Body of pancreas (tissue), 4 donors: Measurements from ENCODE around the gene CAPN2. TPM values are rescaled to one million over a fixed set of nuclear protein-coding genes. Genes with fewer than 3 reads are reported as not detected.

Experiments
- ATAC-seq: fragments of 150-250 bp; one replicate; pipeline ENCODE4 v1.9.1; 2016
- DNase-seq, 4 donors: peaks; one replicate each; pipeline ENCODE4 v3.0.0-alpha.2; 2019
- H3K27ac ChIP-seq, 4 donors: fragments of 200-600 bp; sonication (generic); 1 replicate in 3 of 4; 2 replicates in 1 of 4; pipeline versions ENCODE4 v1.5.1 to v1.6.1; 2016 to 2019; ENCODE audit warnings: mild to moderate bottlenecking in 1 of 4, mixed read lengths in 1 of 4, moderate library complexity in 1 of 4
- H3K27me3 ChIP-seq, 2 donors: fragments of 200-600 bp; sonication (generic); one replicate each; pipeline ENCODE4 v1.6.0; 2016; ENCODE audit warnings: mild to moderate bottlenecking in 1 of 2
- H3K36me3 ChIP-seq, 2 donors: fragments of 200-600 bp; sonication (generic); replicated peaks in 1 of 2; 2 replicates each; pipeline ENCODE4 v1.5.1; 2016; ENCODE audit warnings: low read depth in 2 of 2; ENCODE audit not compliant: insufficient read depth in 1 of 2
- H3K4me1 ChIP-seq: fragments of 200-600 bp; sonication (generic); one replicate; pipeline ENCODE4 v1.6.0; 2016
- H3K4me3 ChIP-seq, 2 donors: fragments of 200-600 bp; sonication (generic); 1 replicate in 1 of 2; 2 replicates in 1 of 2; pipeline ENCODE4 v1.5.1; 2016 to 2019
- H3K9me3 ChIP-seq, 3 donors: fragments of 200-600 bp; sonication (generic); 1 replicate in 2 of 3; 2 replicates in 1 of 3; pipeline ENCODE4 v1.5.1; 2016
- CTCF ChIP-seq, 7 experiments: fragments of 450-650 bp in 4 of 7; fragments of 200-600 bp in 3 of 7; sonication (generic) in 3 of 7; IDR thresholded peaks; one replicate each; pipeline ENCODE4 v1.5.1; 2016 to 2019; ENCODE audit warnings: antibody characterized with exemption in 7 of 7
- POLR2A ChIP-seq, 3 donors: fragments of 450-650 bp; IDR thresholded peaks; one replicate each; pipeline ENCODE4 v1.6.1; 2016; ENCODE audit warnings: antibody characterized with exemption in 3 of 3, mild to moderate bottlenecking in 2 of 3
- WGBS, 2 donors: methylation state at CpG; one replicate each; pipeline ENCODE4 v1.1.5; 2017; 5-methylcytosine and 5-hydroxymethylcytosine counted together
- intact Hi-C: fragments of 100-400 bp; cut with DNase I; formaldehyde crosslinking; loops from one replicate; pipeline ENCODE4 v1.15.1; 2023
- total RNA-seq, 2 donors: library from RNA; depleted of rRNA; stranded (reverse); fragments of >200 nt; gene quantifications; one replicate each; pipeline ENCODE4 v1.1.0, GENCODE V29; 2016

The CAPN2 gene
- total RNA-seq, 2 donors from 2014 or later, result 85.7 to 90.0 TPM

DNA sequence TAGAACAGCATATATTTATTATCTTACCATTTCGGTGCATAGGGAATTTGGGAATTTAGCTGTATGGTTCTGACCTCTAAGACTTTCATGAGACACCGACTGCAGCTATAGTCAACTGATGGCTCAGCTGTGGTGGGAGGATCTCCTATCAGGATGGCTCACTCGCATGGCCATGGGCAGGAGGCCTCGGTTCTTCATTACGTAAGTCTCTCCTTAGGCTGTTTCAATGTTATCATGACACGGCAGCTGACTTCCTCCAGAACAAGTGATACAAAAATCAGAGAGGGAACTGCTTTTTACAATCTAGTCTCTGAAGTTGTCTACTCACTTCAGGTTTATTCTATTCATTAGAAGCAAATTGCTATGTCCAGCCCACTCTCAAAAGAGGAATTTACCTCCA lies 33.5 kb upstream of the CAPN2 start:
- WGBS, 2 donors, result 79 to 82% methylated on average over 6 of the region's 6 CpGs
- TF ChIP-seq POLR2A (IDR thresholded peaks at IDR 0.05) (no peak), CTCF (IDR thresholded peaks at IDR 0.05) (no peak)
- Histone ChIP-seq H3K27me3 (no peaks in the 10 kb centered on the region), H3K9me3 (no peaks in the 10 kb centered on the region), H3K27ac (no peak overlapping the region), H3K4me1 (no peaks in the 10 kb centered on the region), H3K4me3 (no peak overlapping the region), H3K36me3 (no peaks in the 10 kb centered on the region)
- DNase-seq, result no peak
- ATAC-seq, result no peak
- intact Hi-C loops, result no loop called here

GRCh38 chr1:223680188-223680587 lies 32.2 kb upstream of the CAPN2 start:
- no peaks in the 10 kb centered on the region for H3K36me3 ChIP-seq
- 86 to 100% methylated on average over 1 to 2 of the region's 2 CpGs for WGBS, 2 donors
- no peak overlapping the region for H3K27ac ChIP-seq
- DNase-seq (no peak), ATAC-seq (no peak)
- no peaks in the 10 kb centered on the region for H3K27me3 ChIP-seq
- H3K4me1 ChIP-seq, result no peaks in the 10 kb centered on the region
- no peak for TF ChIP-seq POLR2A (IDR thresholded peaks at IDR 0.05)
- no peak for TF ChIP-seq CTCF (IDR thresholded peaks at IDR 0.05)
- H3K9me3 ChIP-seq, result no peaks in the 10 kb centered on the region
- no peak overlapping the region for H3K4me3 ChIP-seq
- intact Hi-C loops, result no loop called here

DNA sequence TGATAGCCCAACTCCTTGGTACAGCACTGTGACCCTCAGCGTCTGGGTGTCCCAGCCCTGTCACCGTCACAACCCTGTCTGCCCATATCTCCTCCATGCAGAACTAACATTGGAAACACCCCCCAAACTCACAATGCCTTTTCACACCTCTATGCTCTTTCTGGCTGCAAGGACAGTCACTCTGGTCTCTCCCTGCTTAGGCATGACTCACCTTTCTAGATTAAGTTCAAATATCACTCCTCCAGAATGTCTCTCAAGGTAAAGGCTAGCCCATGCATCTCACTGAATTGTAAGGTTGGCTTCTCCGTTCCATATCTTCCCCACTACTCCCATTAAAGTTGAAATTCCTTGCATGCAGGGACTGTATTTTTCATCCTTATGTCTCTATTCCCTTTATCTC lies 29.8 kb upstream of the CAPN2 start:
- DNase-seq (no peak), ATAC-seq (no peak)
- intact Hi-C loops, result no loop called here
- H3K27me3 ChIP-seq, result no peaks in the 10 kb centered on the region
- no peaks in the 10 kb centered on the region for H3K36me3 ChIP-seq
- no peak for TF ChIP-seq CTCF (IDR thresholded peaks at IDR 0.05)
- no peak for TF ChIP-seq POLR2A (IDR thresholded peaks at IDR 0.05)
- 85 to 87% methylated on average over 3 of the region's 3 CpGs for WGBS, 2 donors
- no peak overlapping the region for H3K27ac ChIP-seq
- no peaks in the 10 kb centered on the region for H3K4me1 ChIP-seq
- H3K9me3 ChIP-seq, result no peaks in the 10 kb centered on the region
- no peak overlapping the region for H3K4me3 ChIP-seq

DNA sequence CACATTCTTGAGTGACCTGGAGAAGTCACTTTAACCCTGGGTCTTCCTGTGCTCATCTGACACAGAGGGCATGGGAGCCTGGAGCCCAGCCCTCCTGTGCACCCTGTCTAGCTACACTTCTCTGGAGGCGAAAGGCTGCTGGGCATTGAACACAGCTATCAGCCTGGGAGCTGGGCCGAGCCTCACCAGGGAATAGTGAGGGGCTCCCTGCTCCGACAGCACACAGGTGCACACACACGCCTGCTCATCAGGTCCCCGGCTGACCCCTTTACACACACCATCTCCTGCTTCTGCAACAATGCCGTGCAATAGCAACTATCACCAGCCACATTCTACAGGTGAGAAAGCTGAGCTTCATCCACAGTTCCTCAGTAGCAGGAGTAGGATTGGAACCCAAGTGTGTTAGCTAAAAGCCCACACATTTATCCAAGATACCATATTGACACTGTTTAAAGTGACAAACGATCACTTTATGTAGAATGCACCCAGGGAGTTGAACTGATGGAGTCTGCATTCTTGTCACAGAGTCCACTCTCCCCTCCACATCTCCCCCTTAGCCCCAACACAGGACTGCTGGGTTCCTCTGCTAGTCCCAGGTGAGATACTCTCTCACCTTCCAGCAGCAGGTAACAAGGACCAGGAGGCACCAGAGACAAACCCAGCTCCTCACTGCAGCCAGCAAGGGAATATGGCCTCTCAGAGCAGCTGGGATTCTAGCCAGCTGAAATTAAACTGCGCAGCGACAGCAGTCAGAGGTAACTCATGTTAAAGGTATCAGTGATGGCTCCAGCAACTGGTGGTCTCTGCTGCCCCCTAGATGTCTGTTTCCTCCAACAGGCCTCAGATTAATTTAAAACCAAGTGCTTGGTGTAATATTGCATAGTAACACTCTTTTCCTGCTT lies 28.5 kb upstream of the CAPN2 start:
- WGBS, 2 donors, result 48 to 57% methylated on average over 7 to 9 of the region's 9 CpGs
- Histone ChIP-seq H3K4me3 (no peak overlapping the region), H3K9me3 (no peaks in the 10 kb centered on the region), H3K27me3 (no peaks in the 10 kb centered on the region), H3K36me3 (no peaks in the 10 kb centered on the region), H3K4me1 (no peaks in the 10 kb centered on the region), H3K27ac (no peak overlapping the region)
- intact Hi-C loops, result no loop called here
- ATAC-seq (peak; percentile 85), DNase-seq (peak; percentile 69 to 81 (median 76))
- TF ChIP-seq CTCF (IDR thresholded peaks at IDR 0.05), result peak; percentile 27 to 91 (median 68)
- TF ChIP-seq POLR2A (IDR thresholded peaks at IDR 0.05), result no peak

- H3K36me3 ChIP-seq, result no peaks in the 10 kb centered on the region
- H3K27me3 ChIP-seq, result no peaks in the 10 kb centered on the region
- H3K27ac ChIP-seq, result no peak overlapping the region
- ATAC-seq (no peak), DNase-seq (no peak)
- WGBS, 2 donors, result 57 to 68% methylated on average over 3 of the region's 3 CpGs
- intact Hi-C loops, result no loop called here
- no peak for TF ChIP-seq CTCF (IDR thresholded peaks at IDR 0.05)
- TF ChIP-seq POLR2A (IDR thresholded peaks at IDR 0.05), result no peak
- no peaks in the 10 kb centered on the region for H3K9me3 ChIP-seq
- H3K4me3 ChIP-seq, result no peak overlapping the region
- H3K4me1 ChIP-seq, result no peaks in the 10 kb centered on the region
Measured at GRCh38 chr1:223684488-223684792, 27.9 kb upstream of the CAPN2 start.
